Measurements from ENCODE around the gene PNKP. TPM values are rescaled to one million over a fixed set of nuclear protein-coding genes. Genes with fewer than 3 reads are reported as not detected.

PNKP gene
- total RNA-seq: 20.7 TPM
- 10 to 100 TPM; 20.2 to 41.7 (median 33.8) TPM for polyA plus RNA-seq (ENCODE audit: insufficient read depth in 1 of 8, insufficient read length in 8 of 8, low replicate concordance in 1 of 8)
- long read RNA-seq, donor 1: 0 reads
- long read RNA-seq, donor 2, partial matches to known transcripts: 0 of 1 reads
- long read RNA-seq, donor 2, other reads (novel, unspliced or antisense): 0 of 1 reads
- long read RNA-seq, donor 3, partial matches to known transcripts: 0 of 3 reads
- long read RNA-seq, donor 3, other reads (novel, unspliced or antisense): 0 of 3 reads
- long read RNA-seq, donor 4, partial matches to known transcripts: 0 of 3 reads
- long read RNA-seq, donor 4, other reads (novel, unspliced or antisense): 0 of 3 reads
- long read RNA-seq, donor 5, transcript PNKP-201 (17 exons, 2,041 nt): major isoform, 6 of 13 reads
- long read RNA-seq, donor 5, partial matches to known transcripts: 5 of 13 reads
- long read RNA-seq, donor 5, other reads (novel, unspliced or antisense): 0 of 13 reads
- long read RNA-seq, donor 6, partial matches to known transcripts: 0 of 5 reads
- long read RNA-seq, donor 6, other reads (novel, unspliced or antisense): 0 of 5 reads
- long read RNA-seq, donor 7, partial matches to known transcripts: 0 of 4 reads
- long read RNA-seq, donor 7, other reads (novel, unspliced or antisense): 0 of 4 reads
- long read RNA-seq, donor 8, partial matches to known transcripts: 0 of 3 reads
- long read RNA-seq, donor 8, other reads (novel, unspliced or antisense): 0 of 3 reads
- long read RNA-seq, donor 9, partial matches to known transcripts: 0 of 5 reads
- long read RNA-seq, donor 9, other reads (novel, unspliced or antisense): 0 of 5 reads
- long read RNA-seq, donor 10, partial matches to known transcripts: 0 of 5 reads
- long read RNA-seq, donor 10, other reads (novel, unspliced or antisense): 0 of 5 reads
- long read RNA-seq, donor 11, partial matches to known transcripts: 0 of 2 reads
- long read RNA-seq, donor 11, other reads (novel, unspliced or antisense): 0 of 2 reads

- peak within 1 kb of the TSS; percentile 95 for H3K4me3 ChIP-seq (ENCODE audit: low read length)
- H3K9me3 ChIP-seq (replicated peaks; ENCODE audit: control insufficient read depth, low read depth, low read length): no peaks in the 10 kb centered on the region
- peak within 1 kb of the TSS; percentile 97 for H3K27ac ChIP-seq (ENCODE audit: low read length)
- peaks cover 41% of the 10 kb centered on the region for H3K36me3 ChIP-seq (ENCODE audit: control insufficient read depth, insufficient read depth, low read length)
- H3K4me1 ChIP-seq (ENCODE audit: control insufficient read depth, insufficient read depth, low read length): peaks cover 50% of the 10 kb centered on the region
- under 1% methylated on average over 63 of the region's 65 CpGs for WGBS (ENCODE audit: insufficient coverage)
- no peaks in the 10 kb centered on the region for H3K27me3 ChIP-seq (ENCODE audit: control insufficient read depth, insufficient read depth, low read length)
- DNase-seq: peak; percentile 97
Measured at GRCh38 chr19:49866933-49867782, at the start of gene PNKP. Gene PNKP (minus strand): TSS chr19:49867576. CDS start chr19:49867204, 372 bp downstream.

GRCh38 chr19:49915271-49915670 lies 47.9 kb upstream of the PNKP start:
- Histone ChIP-seq H3K36me3 (ENCODE audit: control insufficient read depth, insufficient read depth, low read length) (peaks cover 58% of the 10 kb centered on the region), H3K27ac (ENCODE audit: low read length) (no peak overlapping the region), H3K4me3 (ENCODE audit: low read length) (no peak overlapping the region), H3K9me3 (replicated peaks; ENCODE audit: control insufficient read depth, low read depth, low read length) (peaks cover 5% of the 10 kb centered on the region), H3K4me1 (ENCODE audit: control insufficient read depth, insufficient read depth, low read length) (peaks cover 14% of the 10 kb centered on the region), H3K27me3 (ENCODE audit: control insufficient read depth, insufficient read depth, low read length) (no peaks in the 10 kb centered on the region)
- DNase-seq: no peak
- 97% methylated on average over 3 of the region's 6 CpGs for WGBS (ENCODE audit: insufficient coverage)

- no peak for DNase-seq
- Histone ChIP-seq H3K36me3 (ENCODE audit: control insufficient read depth, insufficient read depth, low read length) (peaks cover 73% of the 10 kb centered on the region), H3K27me3 (ENCODE audit: control insufficient read depth, insufficient read depth, low read length) (no peaks in the 10 kb centered on the region), H3K4me3 (ENCODE audit: low read length) (no peak overlapping the region), H3K27ac (ENCODE audit: low read length) (no peak overlapping the region), H3K4me1 (ENCODE audit: control insufficient read depth, insufficient read depth, low read length) (peaks cover 19% of the 10 kb centered on the region), H3K9me3 (replicated peaks; ENCODE audit: control insufficient read depth, low read depth, low read length) (peaks cover 5% of the 10 kb centered on the region)
- WGBS (ENCODE audit: insufficient coverage): 95% methylated on average over 7 of the region's 10 CpGs
Measured at GRCh38 chr19:49913720-49914119, 46.3 kb upstream of the PNKP start.

GRCh38 chr19:49912965-49913685 lies 45.7 kb upstream of the PNKP start:
- peaks cover 5% of the 10 kb centered on the region for H3K9me3 ChIP-seq (replicated peaks; ENCODE audit: control insufficient read depth, low read depth, low read length)
- H3K27me3 ChIP-seq (ENCODE audit: control insufficient read depth, insufficient read depth, low read length): no peaks in the 10 kb centered on the region
- WGBS (ENCODE audit: insufficient coverage): 81% methylated on average over 19 of the region's 21 CpGs
- peaks cover 74% of the 10 kb centered on the region for H3K36me3 ChIP-seq (ENCODE audit: control insufficient read depth, insufficient read depth, low read length)
- no peak for DNase-seq
- H3K27ac ChIP-seq (ENCODE audit: low read length): no peak overlapping the region
- peaks cover 19% of the 10 kb centered on the region for H3K4me1 ChIP-seq (ENCODE audit: control insufficient read depth, insufficient read depth, low read length)
- no peak overlapping the region for H3K4me3 ChIP-seq (ENCODE audit: low read length)

GRCh38 chr19:49911381-49912145 lies 44.2 kb upstream of the PNKP start:
- Histone ChIP-seq H3K9me3 (replicated peaks; ENCODE audit: control insufficient read depth, low read depth, low read length) (peaks cover 5% of the 10 kb centered on the region), H3K27me3 (ENCODE audit: control insufficient read depth, insufficient read depth, low read length) (no peaks in the 10 kb centered on the region), H3K4me1 (ENCODE audit: control insufficient read depth, insufficient read depth, low read length) (peaks cover 17% of the 10 kb centered on the region), H3K4me3 (ENCODE audit: low read length) (no peak overlapping the region), H3K36me3 (ENCODE audit: control insufficient read depth, insufficient read depth, low read length) (peaks cover 76% of the 10 kb centered on the region), H3K27ac (ENCODE audit: low read length) (peak overlapping the region; percentile 31)
- peak; percentile 74 for DNase-seq
- 51% methylated on average over 6 of the region's 9 CpGs for WGBS (ENCODE audit: insufficient coverage)

GRCh38 chr19:49910179-49910578 lies 42.8 kb upstream of the PNKP start:
- no peak overlapping the region for H3K27ac ChIP-seq (ENCODE audit: low read length)
- no peak overlapping the region for H3K4me3 ChIP-seq (ENCODE audit: low read length)
- H3K36me3 ChIP-seq (ENCODE audit: control insufficient read depth, insufficient read depth, low read length): peaks cover 70% of the 10 kb centered on the region
- H3K27me3 ChIP-seq (ENCODE audit: control insufficient read depth, insufficient read depth, low read length): no peaks in the 10 kb centered on the region
- DNase-seq: no peak
- H3K9me3 ChIP-seq (replicated peaks; ENCODE audit: control insufficient read depth, low read depth, low read length): peaks cover under 1% of the 10 kb centered on the region
- H3K4me1 ChIP-seq (ENCODE audit: control insufficient read depth, insufficient read depth, low read length): peaks cover 17% of the 10 kb centered on the region
- 79% methylated on average over 3 of the region's 5 CpGs for WGBS (ENCODE audit: insufficient coverage)

GRCh38 chr19:49908480-49909420 lies 41.4 kb upstream of the PNKP start:
- Histone ChIP-seq H3K36me3 (ENCODE audit: control insufficient read depth, insufficient read depth, low read length) (peaks cover 58% of the 10 kb centered on the region), H3K27ac (ENCODE audit: low read length) (no peak overlapping the region)

GRCh38 chr19:49907745-49908446 lies 40.5 kb upstream of the PNKP start:
- H3K36me3 ChIP-seq (ENCODE audit: control insufficient read depth, insufficient read depth, low read length): peaks cover 50% of the 10 kb centered on the region
- 90% methylated on average over 19 of the region's 23 CpGs for WGBS (ENCODE audit: insufficient coverage)
- H3K27me3 ChIP-seq (ENCODE audit: control insufficient read depth, insufficient read depth, low read length): no peaks in the 10 kb centered on the region

More at GRCh38 chr19:49908480-49909420, 41.4 kb upstream of the PNKP start:
- H3K4me1 ChIP-seq (ENCODE audit: control insufficient read depth, insufficient read depth, low read length): peaks cover 17% of the 10 kb centered on the region
- DNase-seq: no peak
- 95% methylated on average over 37 of the region's 37 CpGs for WGBS (ENCODE audit: insufficient coverage)
- no peak overlapping the region for H3K4me3 ChIP-seq (ENCODE audit: low read length)
- no peaks in the 10 kb centered on the region for H3K27me3 ChIP-seq (ENCODE audit: control insufficient read depth, insufficient read depth, low read length)
- no peaks in the 10 kb centered on the region for H3K9me3 ChIP-seq (replicated peaks; ENCODE audit: control insufficient read depth, low read depth, low read length)

More at GRCh38 chr19:49907745-49908446, 40.5 kb upstream of the PNKP start:
- H3K9me3 ChIP-seq (replicated peaks; ENCODE audit: control insufficient read depth, low read depth, low read length): no peaks in the 10 kb centered on the region
- no peak for DNase-seq
- no peak overlapping the region for H3K27ac ChIP-seq (ENCODE audit: low read length)
- no peak overlapping the region for H3K4me3 ChIP-seq (ENCODE audit: low read length)
- peaks cover 17% of the 10 kb centered on the region for H3K4me1 ChIP-seq (ENCODE audit: control insufficient read depth, insufficient read depth, low read length)

All from muscle of leg (tissue), 16 donors.